HepG2 (cell line): ENCODE data around the gene APLP1. TPM values are rescaled to one million over a fixed set of nuclear protein-coding genes. Genes with fewer than 3 reads are reported as not detected.

ENCODE experiments used
- ATAC-seq: fragments of 200-7000 bp; cut with Tn5 transposase; 3 replicates; pipeline ENCODE4 v1.9.1; 2020; ENCODE audit warnings: mild to moderate bottlenecking, moderate library complexity
- BruUV-seq: library from RNA; stranded (reverse); fragments of 400-500 nt; replicated peaks from 2 replicates; lab custom pipeline; 2021; lab: Mats Ljungman, UMichigan
- CTCF ChIA-PET: fragments of 300-600 bp; formaldehyde crosslinking; extraction: SDS; loops from one replicate; lab custom pipeline; 2021; ENCODE audit warnings: low total read pairs, inconsistent platforms, low intra/inter-chr PET ratio; lab: Yijun Ruan, JAX
- POLR2A ChIA-PET: fragments of 350-600 bp; sonication (Branson Sonifier 250); formaldehyde crosslinking; loops from one replicate; lab custom pipeline; 2020; ENCODE audit warnings: antibody characterized with exemption, inconsistent platforms; lab: Yijun Ruan, JAX
- DNase-seq: peaks from one replicate; pipeline ENCODE4 v3.0.0-alpha.2; 2015; ENCODE audit warnings: low spot score
- FAIRE-seq: peaks from 3 replicates; lab custom pipeline; 2011; peaks lifted over from hg19 to GRCh38; lab: Jason Lieb, UNC
- H2AFZ ChIP-seq: one replicate; pipeline ENCODE4 v1.6.1; 2011; ENCODE audit warnings: low read length, inconsistent platforms
- H3K27ac ChIP-seq: fragments of 300-600 bp; 3 replicates; pipeline ENCODE4 v1.8.0; 2011; ENCODE audit warnings: mixed run types, mild to moderate bottlenecking, mixed read lengths, low read length, inconsistent platforms; ENCODE audit not compliant: insufficient read depth; ENCODE audit errors: extremely low read length
- H3K27me3 ChIP-seq, 2 experiments: fragments of 200-600 bp in 1 of 2; 2 replicates in 1 of 2; 3 replicates in 1 of 2; pipeline versions ENCODE4 v1.6.0 to v1.8.0; 2011; ENCODE audit warnings: low read length in 2 of 2, mild to moderate bottlenecking in 2 of 2, moderate library complexity in 2 of 2, inconsistent platforms in 1 of 2; ENCODE audit not compliant: insufficient read depth in 2 of 2, control insufficient read depth in 1 of 2
- H3K36me3 ChIP-seq, 2 experiments: fragments of 200-600 bp in 1 of 2; replicated peaks in 1 of 2; 2 replicates in 1 of 2; 3 replicates in 1 of 2; pipeline versions ENCODE4 v1.5.1 to v1.8.0; 2011; ENCODE audit warnings: low read length in 2 of 2, inconsistent platforms in 1 of 2; ENCODE audit not compliant: insufficient read depth in 2 of 2, control insufficient read depth in 1 of 2
- H3K4me1 ChIP-seq: 2 replicates; pipeline ENCODE4 v1.5.1; 2012; ENCODE audit warnings: low read length, inconsistent platforms; ENCODE audit not compliant: insufficient read depth
- H3K4me2 ChIP-seq: 2 replicates; pipeline ENCODE4 v1.6.0; 2011; ENCODE audit warnings: low read depth, low read length, inconsistent platforms
- H3K4me3 ChIP-seq, 3 experiments: fragments of 200-600 bp in 1 of 3; sonication (generic), shearing (Covaris generic) in 1 of 3; replicated peaks in 1 of 3; 2 replicates each; pipeline ENCODE4 v1.5.1; 2011 to 2016; ENCODE audit warnings: low read length in 3 of 3, inconsistent platforms in 2 of 3, low read depth in 2 of 3, mild to moderate bottlenecking in 2 of 3, control low read depth in 1 of 3, mixed read lengths in 1 of 3; ENCODE audit not compliant: insufficient read depth in 1 of 3
- H3K79me2 ChIP-seq: one replicate; pipeline ENCODE4 v1.6.1; 2011; ENCODE audit warnings: low read length, inconsistent platforms; ENCODE audit not compliant: insufficient read depth
- H3K9ac ChIP-seq: 2 replicates; pipeline ENCODE4 v1.6.0; 2011; ENCODE audit warnings: mild to moderate bottlenecking, low read depth, low read length, inconsistent platforms; ENCODE audit not compliant: insufficient read depth
- H3K9me3 ChIP-seq: 2 replicates; pipeline ENCODE4 v1.5.1; 2012; ENCODE audit warnings: mild to moderate bottlenecking, low read length
- H4K20me1 ChIP-seq: 2 replicates; pipeline ENCODE4 v1.6.0; 2011; ENCODE audit warnings: inconsistent platforms, mild to moderate bottlenecking, low read length, moderate library complexity; ENCODE audit not compliant: insufficient read depth
- ZFY ChIP-seq: sonication (generic); formaldehyde crosslinking; IDR thresholded peaks from 2 replicates; pipeline ENCODE4 v1.4.0; 2020; ENCODE audit warnings: missing genetic modification reagents
- ZSCAN21 ChIP-seq: sonication (generic); formaldehyde crosslinking; IDR thresholded peaks from 2 replicates; pipeline ENCODE4 v1.8.0; 2022; ENCODE audit warnings: mild to moderate bottlenecking, missing genetic modification reagents, moderate library complexity, borderline replicate concordance
- WGBS: methylation state at CpG from one replicate; pipeline ENCODE4 v1.1.6; 2017; ENCODE audit warnings: low lambda C conversion rate; 5-methylcytosine and 5-hydroxymethylcytosine counted together
- in situ Hi-C: cut with HindIII; loops from 2 replicates; pipeline ENCODE4 v1.10.0; 2017; ENCODE audit warnings: low pct_unique_long_range_greater_than_20kb; ENCODE audit not compliant: extremely low pct_ligation_motif_present
- intact Hi-C: fragments of 100-400 bp; cut with micrococcal nuclease; formaldehyde crosslinking; loops from one replicate; pipeline ENCODE4 v1.10.0; 2022; ENCODE audit not compliant: unreplicated experiment
- polyA plus RNA-seq, 8 experiments: library from polyadenylated mRNA; depleted of rRNA in 3 of 8; stranded (reverse) in 7 of 8; unstranded in 1 of 8; fragments of >200 nt; fragmentation: Illumina TruSeq in 4 of 8; extraction: Trizol in 4 of 8; gene quantifications; 2 replicates each; pipeline versions ENCODE4 v1.2.1 to v1.2.3, GENCODE V29; 2011 to 2016; ENCODE audit warnings: low read depth in 4 of 8, missing spikeins in 1 of 8, mixed read lengths in 1 of 8; ENCODE audit not compliant: insufficient read depth in 1 of 8
- total RNA-seq, 5 experiments: library from RNA; depleted of rRNA; stranded (reverse); fragments of >200 nt; fragmentation: Illumina TruSeq; extraction: Trizol; gene quantifications; 2 replicates each; pipeline ENCODE4 v1.2.3, GENCODE V29; 2016; ENCODE audit warnings: low read depth in 1 of 5
- TF ChIP-seq, protein P1 (sequence below): sonication (generic); formaldehyde crosslinking; IDR thresholded peaks from 2 replicates; pipeline ENCODE4 v1.5.1; 2020; ENCODE audit warnings: mild to moderate bottlenecking, missing genetic modification reagents, moderate library complexity
- TF ChIP-seq, protein P2 (sequence below): sonication (generic); formaldehyde crosslinking; IDR thresholded peaks from 2 replicates; pipeline ENCODE4 v1.4.0; 2020; ENCODE audit warnings: low read depth, mild to moderate bottlenecking, missing genetic modification reagents
- TF ChIP-seq, protein P3 (sequence below): sonication (generic); formaldehyde crosslinking; IDR thresholded peaks from 2 replicates; pipeline ENCODE4 v1.8.0; 2022; ENCODE audit warnings: low read depth, missing genetic modification reagents

Gene APLP1
- total and polyA plus RNA-seq, 2 of the 13 experiments (the other 11 are each of a cell fraction or from before 2014, with no cell fraction given), result 2.0 to 2.9 TPM

DNA sequence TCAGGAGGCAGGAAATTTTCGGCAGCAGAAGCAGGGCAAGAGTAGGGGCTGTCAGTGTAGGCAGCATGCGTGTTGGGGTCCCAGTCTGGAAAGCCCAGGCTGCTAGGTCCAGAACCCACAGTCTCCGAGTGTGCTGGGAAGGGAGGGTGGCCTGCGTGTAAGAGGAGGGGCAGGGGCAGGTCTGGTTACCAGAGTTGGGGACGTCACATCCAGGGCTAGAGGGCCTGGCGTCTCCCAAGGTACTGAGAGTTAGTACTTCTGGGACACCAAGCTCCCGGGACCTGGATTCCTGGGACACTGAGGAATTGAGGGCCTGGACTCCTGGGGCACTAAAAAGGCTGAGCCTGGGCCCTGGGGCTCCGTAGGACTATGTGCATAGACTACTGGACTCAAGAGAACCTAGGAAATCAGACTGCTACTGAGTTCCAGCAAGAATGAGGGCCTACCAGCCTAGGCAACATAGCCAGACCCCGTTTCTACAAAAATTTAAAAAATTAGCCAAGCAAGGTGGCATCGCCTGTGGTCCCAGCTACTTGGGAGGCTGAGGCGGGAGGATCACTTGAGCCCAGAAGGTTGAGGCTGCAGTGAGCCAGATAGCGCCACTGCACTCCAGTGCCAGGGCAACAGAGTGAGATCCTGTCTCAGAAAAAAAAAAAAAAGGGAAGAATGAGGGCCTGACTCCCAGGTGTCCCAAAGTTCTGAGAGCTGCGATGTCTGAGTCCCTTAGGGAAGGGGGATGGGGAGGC, 29.5 kb downstream of the APLP1 start:
- intact Hi-C loops, result no loop called here
- Histone ChIP-seq H3K79me2 (no peaks in the 10 kb centered on the region), H2AFZ (no peak overlapping the region), H4K20me1 (no peaks in the 10 kb centered on the region)
- in situ Hi-C loops, result no loop called here
- TF ChIP-seq, protein P1, sequence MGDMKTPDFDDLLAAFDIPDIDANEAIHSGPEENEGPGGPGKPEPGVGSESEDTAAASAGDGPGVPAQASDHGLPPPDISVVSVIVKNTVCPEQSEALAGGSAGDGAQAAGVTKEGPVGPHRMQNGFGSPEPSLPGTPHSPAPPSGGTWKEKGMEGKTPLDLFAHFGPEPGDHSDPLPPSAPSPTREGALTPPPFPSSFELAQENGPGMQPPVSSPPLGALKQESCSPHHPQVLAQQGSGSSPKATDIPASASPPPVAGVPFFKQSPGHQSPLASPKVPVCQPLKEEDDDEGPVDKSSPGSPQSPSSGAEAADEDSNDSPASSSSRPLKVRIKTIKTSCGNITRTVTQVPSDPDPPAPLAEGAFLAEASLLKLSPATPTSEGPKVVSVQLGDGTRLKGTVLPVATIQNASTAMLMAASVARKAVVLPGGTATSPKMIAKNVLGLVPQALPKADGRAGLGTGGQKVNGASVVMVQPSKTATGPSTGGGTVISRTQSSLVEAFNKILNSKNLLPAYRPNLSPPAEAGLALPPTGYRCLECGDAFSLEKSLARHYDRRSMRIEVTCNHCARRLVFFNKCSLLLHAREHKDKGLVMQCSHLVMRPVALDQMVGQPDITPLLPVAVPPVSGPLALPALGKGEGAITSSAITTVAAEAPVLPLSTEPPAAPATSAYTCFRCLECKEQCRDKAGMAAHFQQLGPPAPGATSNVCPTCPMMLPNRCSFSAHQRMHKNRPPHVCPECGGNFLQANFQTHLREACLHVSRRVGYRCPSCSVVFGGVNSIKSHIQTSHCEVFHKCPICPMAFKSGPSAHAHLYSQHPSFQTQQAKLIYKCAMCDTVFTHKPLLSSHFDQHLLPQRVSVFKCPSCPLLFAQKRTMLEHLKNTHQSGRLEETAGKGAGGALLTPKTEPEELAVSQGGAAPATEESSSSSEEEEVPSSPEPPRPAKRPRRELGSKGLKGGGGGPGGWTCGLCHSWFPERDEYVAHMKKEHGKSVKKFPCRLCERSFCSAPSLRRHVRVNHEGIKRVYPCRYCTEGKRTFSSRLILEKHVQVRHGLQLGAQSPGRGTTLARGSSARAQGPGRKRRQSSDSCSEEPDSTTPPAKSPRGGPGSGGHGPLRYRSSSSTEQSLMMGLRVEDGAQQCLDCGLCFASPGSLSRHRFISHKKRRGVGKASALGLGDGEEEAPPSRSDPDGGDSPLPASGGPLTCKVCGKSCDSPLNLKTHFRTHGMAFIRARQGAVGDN (CRISPR knock-in tag), result no peak
- TF ChIP-seq ZFY (CRISPR knock-in tag) (0 out of 2 replicates have a peak, but pooled peaks have one; percentile 6), ZSCAN21 (no peak)
- TF ChIP-seq, protein P2, sequence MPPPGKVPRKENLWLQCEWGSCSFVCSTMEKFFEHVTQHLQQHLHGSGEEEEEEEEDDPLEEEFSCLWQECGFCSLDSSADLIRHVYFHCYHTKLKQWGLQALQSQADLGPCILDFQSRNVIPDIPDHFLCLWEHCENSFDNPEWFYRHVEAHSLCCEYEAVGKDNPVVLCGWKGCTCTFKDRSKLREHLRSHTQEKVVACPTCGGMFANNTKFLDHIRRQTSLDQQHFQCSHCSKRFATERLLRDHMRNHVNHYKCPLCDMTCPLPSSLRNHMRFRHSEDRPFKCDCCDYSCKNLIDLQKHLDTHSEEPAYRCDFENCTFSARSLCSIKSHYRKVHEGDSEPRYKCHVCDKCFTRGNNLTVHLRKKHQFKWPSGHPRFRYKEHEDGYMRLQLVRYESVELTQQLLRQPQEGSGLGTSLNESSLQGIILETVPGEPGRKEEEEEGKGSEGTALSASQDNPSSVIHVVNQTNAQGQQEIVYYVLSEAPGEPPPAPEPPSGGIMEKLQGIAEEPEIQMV (CRISPR knock-in tag), result no peak
- TF ChIP-seq, protein P3, sequence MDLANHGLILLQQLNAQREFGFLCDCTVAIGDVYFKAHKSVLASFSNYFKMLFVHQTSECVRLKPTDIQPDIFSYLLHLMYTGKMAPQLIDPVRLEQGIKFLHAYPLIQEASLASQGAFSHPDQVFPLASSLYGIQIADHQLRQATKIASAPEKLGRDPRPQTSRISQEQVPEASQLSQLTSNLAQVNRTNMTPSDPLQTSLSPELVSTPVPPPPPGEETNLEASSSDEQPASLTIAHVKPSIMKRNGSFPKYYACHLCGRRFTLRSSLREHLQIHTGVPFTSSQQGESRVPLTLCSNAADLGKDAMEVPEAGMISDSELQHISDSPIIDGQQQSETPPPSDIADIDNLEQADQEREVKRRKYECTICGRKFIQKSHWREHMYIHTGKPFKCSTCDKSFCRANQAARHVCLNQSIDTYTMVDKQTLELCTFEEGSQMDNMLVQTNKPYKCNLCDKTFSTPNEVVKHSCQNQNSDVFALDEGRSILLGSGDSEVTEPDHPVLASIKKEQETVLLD, result no peak
- TF ChIP-seq, all 625 proteins: peak for 1
- DNase-seq (no peak), FAIRE-seq (no peak), ATAC-seq (no peak)
- 0 out of 5 replicates have a peak, but pooled peaks cover 0 to 2% of the 10 kb centered on the region in 2 experiments for H3K27me3 ChIP-seq
- no peaks in the 10 kb centered on the region for H3K9me3 ChIP-seq
- H3K27ac ChIP-seq, result no peak overlapping the region
- no peak overlapping the region for H3K9ac ChIP-seq
- ChIA-PET CTCF (no interaction called here), POLR2A (no interaction called here)
- H3K4me2 ChIP-seq, result no peak overlapping the region
- BruUV-seq, result no TSS peak
- no peak overlapping the region for H3K4me3 ChIP-seq
- peaks cover 29% of the 10 kb centered on the region for H3K4me1 ChIP-seq
- WGBS, result 95% methylated on average over 13 of the region's 13 CpGs
- peaks cover 4 to 19% of the 10 kb centered on the region in 2 experiments; a peak in 2 of 5 replicates for H3K36me3 ChIP-seq
